Smooth muscle cell of trachea (primary cell): Measurements from ENCODE around the gene PON1. TPM values are rescaled to one million over a fixed set of nuclear protein-coding genes. Genes with fewer than 3 reads are reported as not detected.

Source experiments
- total RNA-seq: library from RNA; depleted of rRNA; stranded (reverse); fragments of >200 nt; gene quantifications from 2 replicates; pipeline ENCODE4 v1.2.1, GENCODE V29; 2014

Gene PON1
- total RNA-seq, result not detected in 2 replicates

GRCh38 chr7:95324431-95324830 lies at the start of gene PON1:
TSS of gene PON1 (minus strand) at chr7:95324532. CDS start at chr7:95324475, 57 bp downstream.

Other genes starting within 250 kb of the PON1 start
- not detected in 2 replicates for gene PON3, start 71.8 kb upstream of the PON1 start, total RNA-seq
- 56.1 and 65.9 TPM in 2 replicates for gene PON2, start 110.5 kb upstream of the PON1 start, total RNA-seq
- gene ASB4, start 161.4 kb upstream of the PON1 start, total RNA-seq, result not detected in 2 replicates